CD4-positive, alpha-beta memory T cell (primary cell): Measurements from ENCODE around the gene TTN. TPM values are rescaled to one million over a fixed set of nuclear protein-coding genes. Genes with fewer than 3 reads are reported as not detected.
A peak's percentile ranks its signal among the peaks of the same experiment; 100 is the strongest.

Experiments used
- CTCF ChIA-PET: fragments of 350-600 bp; sonication (Branson Sonifier 250); formaldehyde crosslinking; loops from one replicate; lab custom pipeline; 2021; ENCODE audit warnings: inconsistent platforms; ENCODE audit not compliant: partially characterized antibody; lab: Charles Lee
- POLR2A ChIA-PET: fragments of 350-600 bp; sonication (Branson Sonifier 250); formaldehyde crosslinking; loops from one replicate; lab custom pipeline; 2021; ENCODE audit not compliant: partially characterized antibody; lab: Charles Lee
- DNase-seq, 5 donors: peaks; one replicate each; pipeline versions ENCODE4 v3.0.0 to v3.0.0-alpha.2; 2020 to 2022; ENCODE audit warnings: mixed read lengths in 1 of 5
- H3K27ac ChIP-seq: one replicate; pipeline ENCODE4 v1.7.0; 2013; ENCODE audit warnings: low read depth, low read length
- H3K27me3 ChIP-seq: 2 replicates; pipeline ENCODE4 v1.7.0; 2013; ENCODE audit warnings: mild to moderate bottlenecking, low read length, moderate library complexity; ENCODE audit not compliant: insufficient read depth
- H3K36me3 ChIP-seq: 2 replicates; pipeline ENCODE4 v1.7.0; 2013; ENCODE audit warnings: mild to moderate bottlenecking, low read length, moderate library complexity; ENCODE audit not compliant: insufficient read depth
- H3K4me1 ChIP-seq: 2 replicates; pipeline ENCODE4 v1.7.0; 2013; ENCODE audit warnings: mild to moderate bottlenecking, low read length, moderate library complexity; ENCODE audit not compliant: insufficient read depth
- H3K4me3 ChIP-seq, 2 donors: one replicate each; pipeline ENCODE4 v1.7.0; 2013; ENCODE audit warnings: low read length in 2 of 2, mild to moderate bottlenecking in 1 of 2
- H3K9me3 ChIP-seq, 2 donors: one replicate each; pipeline ENCODE4 v1.7.0; 2013; ENCODE audit warnings: low read length in 2 of 2, control low read depth in 1 of 2; ENCODE audit not compliant: control insufficient read depth in 1 of 2
- H3K27ac Mint-ChIP-seq, 7 donors: one replicate each; pipeline ENCODE4 v1.8.0; 2020 to 2021; ENCODE audit warnings: mixed read lengths in 7 of 7, mild to moderate bottlenecking in 6 of 7, inconsistent platforms in 3 of 7, moderate library complexity in 3 of 7
- H3K27me3 Mint-ChIP-seq, 2 donors: one replicate each; pipeline ENCODE4 v1.8.0; 2020 to 2021; ENCODE audit warnings: mixed read lengths in 2 of 2
- H3K36me3 Mint-ChIP-seq, 2 donors: one replicate each; pipeline ENCODE4 v1.8.0; 2020 to 2021; ENCODE audit warnings: mixed read lengths in 2 of 2, inconsistent platforms in 1 of 2, mild to moderate bottlenecking in 1 of 2
- H3K4me1 Mint-ChIP-seq, 4 donors: one replicate each; pipeline ENCODE4 v1.8.0; 2020 to 2021; ENCODE audit warnings: mixed read lengths in 4 of 4, mild to moderate bottlenecking in 1 of 4
- H3K4me3 Mint-ChIP-seq, 8 donors: one replicate each; pipeline ENCODE4 v1.8.0; 2020 to 2021; ENCODE audit warnings: mixed read lengths in 8 of 8, mild to moderate bottlenecking in 7 of 8, moderate library complexity in 6 of 8, inconsistent platforms in 3 of 8
- H3K9me3 Mint-ChIP-seq, 8 donors: one replicate each; pipeline ENCODE4 v1.8.0; 2020 to 2021; ENCODE audit warnings: mixed read lengths in 8 of 8, mild to moderate bottlenecking in 5 of 8, inconsistent platforms in 3 of 8, moderate library complexity in 1 of 8
- intact Hi-C: fragments of 100-400 bp; cut with micrococcal nuclease; formaldehyde crosslinking; loops from one replicate; pipeline ENCODE4 v1.15.1; 2023
- polyA plus RNA-seq, 2 donors: library from polyadenylated mRNA; unstranded; fragments of 300-500 nt; fragmentation: Illumina TruSeq; gene quantifications; one replicate each; pipeline ENCODE4 v1.2.3, GENCODE V29; 2021
- total RNA-seq, 2 experiments: library from RNA; stranded (reverse); gene quantifications; one replicate each; pipeline ENCODE4 v1.2.3, GENCODE V29; 2021

TTN gene
- total and polyA plus RNA-seq, 4 experiments from 2014 or later = 0.22 to 8.6 (median 5.0) TPM

GRCh38 chr2:178828486-178828881 lies 21.3 kb upstream of the TTN start:
- Histone ChIP-seq H3K27ac (no peak overlapping the region), H3K9me3 (no peaks in the 10 kb centered on the region), H3K4me3 (no peak overlapping the region), H3K27me3 (no peaks in the 10 kb centered on the region), H3K4me1 (no peaks in the 10 kb centered on the region), H3K36me3 (no peaks in the 10 kb centered on the region)
- Mint-ChIP-seq H3K27ac (no peak overlapping the region), H3K4me1 (peaks cover 3 to 6% (median 5%) of the 10 kb centered on the region in 4 donors), H3K36me3 (peaks cover 0 to 3% of the 10 kb centered on the region in 2 donors), H3K27me3 (peaks cover 0 to 2% of the 10 kb centered on the region in 2 donors), H3K9me3 (peaks cover 0 to 3% (median 0%) of the 10 kb centered on the region in 8 donors), H3K4me3 (no peak overlapping the region)
- intact Hi-C loops = no loop called here
- no peak for DNase-seq
- ChIA-PET POLR2A (interaction anchor here (0.7 kb wide), 1 partner anchor 9 kb away, joined by 3 read pairs; no protein-coding TSS in a partner anchor), CTCF (no interaction called here)

DNA sequence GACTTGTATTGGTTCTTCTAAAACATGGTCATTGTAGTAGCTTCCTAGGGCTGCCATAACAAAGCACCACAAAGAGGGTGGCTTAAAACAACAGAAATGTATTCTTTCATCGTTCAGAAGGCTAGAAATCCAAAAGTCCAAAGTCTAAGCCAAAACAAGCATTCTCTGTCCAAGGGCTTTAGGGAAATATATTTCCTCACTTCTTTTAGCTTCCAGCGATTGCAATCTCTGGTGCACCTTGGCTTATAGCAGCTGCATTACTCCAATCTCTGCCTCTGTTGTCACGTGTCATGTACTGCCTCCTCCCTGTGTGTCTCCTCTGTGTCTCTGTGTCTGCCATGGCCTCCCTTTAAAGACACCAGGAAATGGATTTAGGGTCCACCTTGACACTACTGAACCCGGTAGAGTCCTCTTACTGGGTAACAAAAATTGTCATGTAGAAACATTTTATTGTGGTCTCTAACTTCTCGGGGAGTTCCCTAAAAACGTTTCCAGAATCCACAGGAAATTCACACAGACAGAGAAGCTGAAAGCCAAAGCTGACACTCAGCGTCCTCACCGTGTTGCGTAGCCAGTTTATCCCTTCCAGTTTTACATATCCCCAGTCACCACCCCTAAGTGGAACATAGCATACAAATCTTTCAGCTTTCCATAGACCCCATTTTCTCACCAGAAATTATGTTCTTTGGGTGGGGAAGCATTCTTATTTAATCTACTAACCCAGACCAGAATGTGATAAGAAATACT lies 20.7 kb upstream of the TTN start:
- Mint-ChIP-seq H3K4me1 (peaks cover 3 to 6% (median 5%) of the 10 kb centered on the region in 4 donors), H3K4me3 (no peak overlapping the region), H3K27me3 (peaks cover 0 to 2% of the 10 kb centered on the region in 2 donors), H3K27ac (peak overlapping the region in 1 of 7 donors; percentile 64), H3K36me3 (peaks cover 0 to 3% of the 10 kb centered on the region in 2 donors), H3K9me3 (peaks cover 0 to 3% (median 0%) of the 10 kb centered on the region in 8 donors)
- Histone ChIP-seq H3K4me3 (no peak overlapping the region), H3K9me3 (no peaks in the 10 kb centered on the region), H3K4me1 (no peaks in the 10 kb centered on the region), H3K36me3 (no peaks in the 10 kb centered on the region), H3K27me3 (no peaks in the 10 kb centered on the region), H3K27ac (no peak overlapping the region)
- CTCF ChIA-PET = no interaction called here
- DNase-seq = no peak
- POLR2A ChIA-PET = interaction anchor here (0.7 kb wide), 1 partner anchor 8 kb away, joined by 3 read pairs; no protein-coding TSS in a partner anchor
- intact Hi-C loops = no loop called here

DNA sequence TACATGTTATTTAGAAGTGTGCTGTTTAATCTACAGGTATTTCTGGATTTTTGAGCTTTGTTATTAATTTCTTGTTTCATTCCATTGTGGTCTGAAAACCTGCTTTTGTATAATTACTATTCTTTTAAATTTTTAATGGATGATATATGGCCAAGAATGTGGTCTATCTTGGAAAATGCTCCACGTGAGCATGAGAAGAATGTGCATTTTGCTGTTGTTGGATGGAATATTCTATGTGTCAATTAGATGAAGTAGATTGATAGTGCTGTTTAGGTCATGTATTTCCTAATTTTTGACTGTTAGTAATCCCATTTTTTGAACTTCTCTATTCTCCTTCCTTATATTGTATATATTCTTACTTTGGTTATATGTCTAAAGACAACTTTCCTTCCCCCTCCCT lies 19.9 kb upstream of the TTN start:
- Histone ChIP-seq H3K36me3 (no peaks in the 10 kb centered on the region), H3K4me3 (no peak overlapping the region), H3K27me3 (no peaks in the 10 kb centered on the region), H3K27ac (no peak overlapping the region), H3K9me3 (no peaks in the 10 kb centered on the region), H3K4me1 (no peaks in the 10 kb centered on the region)
- Mint-ChIP-seq H3K36me3 (peaks cover 0 to 3% of the 10 kb centered on the region in 2 donors), H3K27ac (no peak overlapping the region), H3K27me3 (peaks cover 0 to 2% of the 10 kb centered on the region in 2 donors), H3K9me3 (peaks cover 0 to 3% (median 0%) of the 10 kb centered on the region in 8 donors), H3K4me1 (peaks cover 3 to 6% (median 5%) of the 10 kb centered on the region in 4 donors), H3K4me3 (no peak overlapping the region)
- ChIA-PET POLR2A (no interaction called here), CTCF (no interaction called here)
- intact Hi-C loops = no loop called here
- no peak for DNase-seq

- intact Hi-C loops = no loop called here
- Histone ChIP-seq H3K27me3 (no peaks in the 10 kb centered on the region), H3K4me3 (no peak overlapping the region), H3K9me3 (no peaks in the 10 kb centered on the region), H3K4me1 (no peaks in the 10 kb centered on the region), H3K27ac (no peak overlapping the region), H3K36me3 (no peaks in the 10 kb centered on the region)
- POLR2A ChIA-PET = no interaction called here
- Mint-ChIP-seq H3K4me3 (no peak overlapping the region), H3K27ac (no peak overlapping the region), H3K9me3 (peaks cover 0 to 3% (median 0%) of the 10 kb centered on the region in 8 donors), H3K36me3 (peaks cover 0 to 3% of the 10 kb centered on the region in 2 donors), H3K4me1 (peaks cover 3 to 12% (median 5%) of the 10 kb centered on the region in 4 donors), H3K27me3 (no peaks in the 10 kb centered on the region)
- no peak for DNase-seq
- CTCF ChIA-PET = interaction anchor here (0.5 kb wide), 1 partner anchor 537 kb away, joined by 3 read pairs; no protein-coding TSS in a partner anchor
These were observed 18.0 kb upstream of the TTN start for GRCh38 chr2:178825183-178825582.

- Histone ChIP-seq H3K36me3 (no peaks in the 10 kb centered on the region), H3K4me1 (no peaks in the 10 kb centered on the region), H3K9me3 (no peaks in the 10 kb centered on the region), H3K27ac (no peak overlapping the region), H3K4me3 (no peak overlapping the region), H3K27me3 (no peaks in the 10 kb centered on the region)
- ChIA-PET CTCF (no interaction called here), POLR2A (no interaction called here)
- intact Hi-C loops = no loop called here
- Mint-ChIP-seq H3K27me3 (no peaks in the 10 kb centered on the region), H3K4me1 (peaks cover 6 to 14% (median 7%) of the 10 kb centered on the region in 4 donors), H3K27ac (no peak overlapping the region), H3K4me3 (no peak overlapping the region), H3K9me3 (peaks cover 0 to 5% (median 0%) of the 10 kb centered on the region in 8 donors), H3K36me3 (peaks cover 0 to 3% of the 10 kb centered on the region in 2 donors)
- DNase-seq = no peak
These were observed 17.0 kb upstream of the TTN start for GRCh38 chr2:178824181-178824580.

DNA sequence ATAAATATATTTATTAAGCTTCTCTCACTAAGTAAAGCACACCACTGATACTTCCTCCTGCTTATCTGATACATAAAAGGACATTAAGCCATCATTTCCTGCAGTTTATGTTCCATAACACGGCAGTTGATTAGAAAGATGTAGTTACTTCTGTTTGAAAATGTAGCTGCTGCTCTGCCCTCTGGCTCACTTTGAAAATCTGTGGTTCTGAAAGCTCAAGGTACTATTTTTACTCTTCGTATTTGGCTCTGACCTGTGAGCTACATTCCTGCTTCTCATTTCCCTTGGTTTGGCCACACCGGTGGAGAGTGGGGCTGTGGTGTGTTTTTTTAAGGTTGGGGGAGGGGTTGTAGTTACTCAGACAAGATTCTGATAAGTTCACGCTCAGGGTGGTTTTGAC lies 12.8 kb upstream of the TTN start:
- H3K27me3 ChIP-seq = no peaks in the 10 kb centered on the region
- Mint-ChIP-seq H3K36me3 (no peaks in the 10 kb centered on the region), H3K4me1 (peaks cover 3 to 11% (median 4%) of the 10 kb centered on the region in 4 donors), H3K9me3 (peaks cover 0 to 2% (median 0%) of the 10 kb centered on the region in 8 donors), H3K27ac (peak overlapping the region in 5 of 7 donors; percentile 7 to 89 (median 38)), H3K4me3 (peak overlapping the region; percentile 40 to 88 (median 74)), H3K27me3 (no peaks in the 10 kb centered on the region)
- no peaks in the 10 kb centered on the region for H3K9me3 ChIP-seq
- ChIA-PET CTCF (interaction anchor here (1.6 to 2.5 kb wide), 2 partner anchors 9 to 58 kb away, joined by 3 to 6 read pairs; no protein-coding TSS in a partner anchor), POLR2A (interaction anchor here (0.6 to 1.4 kb wide), 2 partner anchors 9 to 1655 kb away, joined by 3 read pairs; no protein-coding TSS in a partner anchor)
- H3K4me1 ChIP-seq = no peaks in the 10 kb centered on the region
- intact Hi-C loops = no loop called here
- H3K4me3 ChIP-seq = no peak overlapping the region
- DNase-seq = peak in 2 of 5 donors; percentile 2 to 4
- H3K27ac ChIP-seq = no peak overlapping the region
- H3K36me3 ChIP-seq = no peaks in the 10 kb centered on the region

DNA sequence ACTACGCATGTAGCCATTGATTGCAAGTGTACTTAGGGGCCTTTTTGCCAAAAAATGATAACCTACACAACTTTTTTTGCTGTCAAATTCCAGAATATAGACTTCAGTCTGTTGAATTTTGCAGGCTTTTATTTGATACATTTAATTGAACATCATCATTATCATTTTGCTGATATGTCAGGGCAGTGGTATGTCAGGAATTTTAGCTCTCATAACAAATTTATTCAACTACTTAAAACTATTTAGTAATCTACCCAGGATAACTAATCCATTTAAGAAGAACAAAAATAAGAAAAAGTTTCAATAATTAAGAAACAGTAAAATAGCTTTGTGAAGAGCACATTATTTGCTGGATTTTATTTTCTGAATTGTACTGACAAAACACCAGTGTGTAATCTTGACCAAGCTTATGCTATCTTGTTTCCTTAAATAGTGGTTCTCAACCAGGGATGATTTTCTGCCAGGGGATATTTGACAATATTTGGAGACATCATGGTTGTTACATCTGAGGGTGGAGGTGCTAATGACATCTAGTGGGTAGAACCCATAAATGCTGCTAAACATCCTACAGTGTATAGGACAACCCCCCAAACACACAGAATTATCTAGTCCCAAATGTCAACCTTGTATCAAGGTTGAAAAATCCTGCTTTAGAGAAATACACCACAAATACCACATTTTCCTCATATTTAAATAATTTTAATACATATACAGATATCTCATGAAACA lies 12.1 kb upstream of the TTN start:
- no peaks in the 10 kb centered on the region for H3K27me3 ChIP-seq
- Mint-ChIP-seq H3K4me3 (no peak overlapping the region), H3K27ac (no peak overlapping the region), H3K27me3 (no peaks in the 10 kb centered on the region), H3K9me3 (peaks cover 0 to 2% (median 0%) of the 10 kb centered on the region in 8 donors), H3K36me3 (no peaks in the 10 kb centered on the region), H3K4me1 (peaks cover 3 to 11% (median 4%) of the 10 kb centered on the region in 4 donors)
- ChIA-PET CTCF (interaction anchor here (1.6 to 2.5 kb wide), 2 partner anchors 8 to 57 kb away, joined by 3 to 6 read pairs; no protein-coding TSS in a partner anchor), POLR2A (interaction anchor here (1.4 kb wide), 1 partner anchor 9 kb away, joined by 3 read pairs; no protein-coding TSS in a partner anchor)
- H3K36me3 ChIP-seq = no peaks in the 10 kb centered on the region
- intact Hi-C loops = no loop called here
- no peak overlapping the region for H3K4me3 ChIP-seq
- no peaks in the 10 kb centered on the region for H3K9me3 ChIP-seq
- no peak for DNase-seq
- H3K4me1 ChIP-seq = no peaks in the 10 kb centered on the region
- no peak overlapping the region for H3K27ac ChIP-seq
